ENCODE data around the gene FGF19. TPM values are rescaled to one million over a fixed set of nuclear protein-coding genes. Genes with fewer than 3 reads are reported as not detected.

FGF19 gene
- total and polyA plus RNA-seq, 9 of the 15 experiments (the other 6 are each of a cell fraction or from before 2014, with no cell fraction given), result 0.11 TPM; not detected in 8

GRCh38 chr11:69682681-69683326 lies 21.0 kb downstream of the FGF19 start:
- Histone ChIP-seq H3K79me2 (ENCODE audit: control insufficient read depth, insufficient read depth, low read length) (no peaks in the 10 kb centered on the region), H3K27ac (ENCODE audit: extremely low read depth, low read depth, low read length) (no peak overlapping the region), H3K4me2 (ENCODE audit: insufficient read depth, low read length) (no peak overlapping the region), H3K9me3 (replicated peaks; ENCODE audit: control insufficient read depth, insufficient read depth, low read depth, low read length) (0 out of 2 replicates have a peak, but pooled peaks cover 2% of the 10 kb centered on the region), H3K4me1 (replicated peaks in 1 of 2; ENCODE audit: control insufficient read depth in 2 of 2, insufficient read depth in 2 of 2, low read length in 2 of 2) (peaks cover 0 to 13% of the 10 kb centered on the region in 2 experiments; a peak in 2 of 5 replicates), H3K9me1 (ENCODE audit: control insufficient read depth, insufficient read depth, low read length) (no peaks in the 10 kb centered on the region), H3K9ac (ENCODE audit: insufficient read depth in 1 of 2, low read depth in 2 of 2, low read length in 2 of 2) (0 out of 4 replicates have a peak overlapping the region, but pooled peaks of 1 of the 2 experiments have one; percentile 15), H3K27me3 (ENCODE audit: control insufficient read depth in 2 of 2, insufficient read depth in 2 of 2, low read length in 2 of 2) (no peaks in the 10 kb centered on the region), H3K36me3 (ENCODE audit: control insufficient read depth, insufficient read depth, low read length) (no peaks in the 10 kb centered on the region; the same call in 2 of the 3 replicates), H3K4me3 (no peak overlapping the region), H4K20me1 (replicated peaks; ENCODE audit: control insufficient read depth, insufficient read depth, low read length) (no peaks in the 10 kb centered on the region), H2AFZ (ENCODE audit: low read depth, low read length) (no peak overlapping the region; the same call in 1 of the 2 replicates)
- in situ Hi-C loops (cut with MboI), result loop anchor here (10.0 kb wide), 1 partner anchor 202 kb away; no protein-coding TSS in a partner anchor
- DNase-seq (ENCODE audit: extremely low read depth in 1 of 4, low spot score in 3 of 4) (no peak), ATAC-seq (no peak), FAIRE-seq (no peak)
- WGBS (ENCODE audit: insufficient coverage, low coverage, missing lambda C conversion rate), result 66% methylated on average over 4 of the region's 7 CpGs
- CTCF ChIA-PET (ENCODE audit: low intra/inter-chr PET ratio), result interaction anchor here (1.6 kb wide), 1 partner anchor 580 kb away, joined by 6 read pairs; no protein-coding TSS in a partner anchor
- TF ChIP-seq ZNF699 (CRISPR knock-in tag; IDR thresholded peaks at IDR 0.05; ENCODE audit: insufficient replicate concordance) (no peak), ZNF12 (CRISPR knock-in tag; IDR thresholded peaks at IDR 0.05) (peak; percentile 99), ZNF592 (IDR thresholded peaks at IDR 0.05) (no peak), SMC3 (conservative IDR thresholded peaks at IDR 0.05; ENCODE audit: insufficient read depth, low read depth, low read length) (no peak), ESRRB (CRISPR knock-in tag; IDR thresholded peaks at IDR 0.05; ENCODE audit: borderline replicate concordance) (no peak), HMBOX1 (IDR thresholded peaks at IDR 0.05) (no peak), SNIP1 (IDR thresholded peaks at IDR 0.05; ENCODE audit: low read depth) (no peak)
- POLR2A ChIA-PET, result no interaction called here
- no TSS peak for BruUV-seq (replicated peaks)
- intact Hi-C loops (cut with micrococcal nuclease), result no loop called here
